Activated CD8-positive, alpha-beta memory T cell treated with anti-CD3 and anti-CD28 coated beads, Interleukin-2, amount 50 U/mL, for 24 hours (primary cell): ENCODE results near the gene TRIO.

Experiments used
- DNase-seq: peaks from one replicate; pipeline ENCODE4 v3.0.0-alpha.2; 2020; ENCODE audit errors: extremely low read depth

TRIO gene

DNA sequence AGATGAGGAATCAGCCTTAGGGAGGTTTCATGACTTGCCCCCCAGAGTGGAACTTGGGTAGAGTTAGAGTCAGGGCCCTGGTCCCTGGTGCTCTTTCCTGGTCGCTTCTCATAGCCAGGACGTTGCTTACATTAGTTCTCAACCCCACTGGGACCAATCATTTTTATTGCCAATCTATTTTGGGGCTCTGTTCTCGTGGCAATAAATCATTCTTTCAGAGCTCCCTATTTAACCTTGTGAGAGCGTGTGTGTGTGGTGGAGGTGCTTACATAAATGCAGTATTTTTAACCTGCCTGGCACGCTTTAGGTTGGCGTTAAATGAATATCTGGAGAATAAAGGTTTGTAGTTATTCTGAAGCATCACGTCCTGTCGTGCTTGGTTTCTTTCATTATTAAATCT is 4.1 kb downstream of the TRIO start:
- no peak for DNase-seq

DNA sequence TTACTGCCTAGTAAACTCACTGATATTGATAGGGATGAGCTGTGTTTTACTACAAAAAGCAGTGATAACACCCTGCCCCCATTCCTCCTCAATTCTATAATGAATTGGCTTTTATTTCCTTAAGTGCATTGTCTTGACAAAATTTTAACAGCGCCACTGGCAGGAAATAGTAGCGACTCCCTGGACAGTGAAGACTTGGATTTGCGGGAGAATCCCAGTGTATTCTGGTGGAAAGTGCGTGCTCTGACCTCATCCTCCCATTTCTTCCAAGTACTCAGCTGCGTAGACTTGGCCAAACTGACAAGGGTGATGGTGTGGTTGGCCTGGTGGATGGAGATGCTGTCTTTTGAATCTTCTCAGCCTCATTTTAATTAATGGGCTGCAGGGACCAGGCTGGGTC is 5.3 kb downstream of the TRIO start:
- no peak for DNase-seq

DNA sequence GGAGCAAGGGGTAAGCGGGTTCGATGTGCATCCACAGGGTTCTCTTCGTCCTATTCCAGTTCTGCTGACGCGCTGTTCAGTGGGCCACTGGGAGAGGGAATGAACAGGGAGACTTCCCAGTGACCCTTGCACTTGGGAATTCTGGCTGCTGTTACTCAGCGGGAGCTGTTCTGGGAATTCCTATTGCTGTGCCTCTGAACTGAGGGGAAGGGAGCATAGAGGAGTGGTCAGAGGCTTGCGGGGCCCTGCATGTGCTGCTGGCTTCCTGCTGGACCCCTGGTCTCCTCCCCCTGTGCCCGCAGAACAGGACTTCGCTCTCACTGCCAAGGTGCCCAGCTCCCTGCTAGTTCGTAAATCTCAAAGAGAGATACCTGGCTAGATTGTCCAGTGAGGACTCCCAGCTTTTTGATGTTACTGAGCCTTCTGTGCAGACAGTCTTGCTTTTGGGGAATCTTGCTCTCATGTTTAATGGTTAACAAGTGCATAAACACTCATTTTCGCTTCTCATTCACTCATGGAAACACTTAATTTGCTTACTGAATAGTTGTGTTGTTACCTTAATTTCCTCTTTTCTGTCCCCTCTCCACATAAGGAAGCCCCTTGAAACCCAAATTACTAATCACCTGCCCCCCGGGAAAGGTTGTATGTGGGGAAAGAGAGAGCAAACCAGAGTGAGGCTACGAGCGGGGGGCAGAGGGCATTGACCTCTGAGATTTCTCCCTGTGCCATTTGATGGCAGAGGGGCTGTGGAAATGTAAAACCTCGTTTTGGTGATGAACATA is 5.9 kb downstream of the TRIO start:
- no peak for DNase-seq

DNA sequence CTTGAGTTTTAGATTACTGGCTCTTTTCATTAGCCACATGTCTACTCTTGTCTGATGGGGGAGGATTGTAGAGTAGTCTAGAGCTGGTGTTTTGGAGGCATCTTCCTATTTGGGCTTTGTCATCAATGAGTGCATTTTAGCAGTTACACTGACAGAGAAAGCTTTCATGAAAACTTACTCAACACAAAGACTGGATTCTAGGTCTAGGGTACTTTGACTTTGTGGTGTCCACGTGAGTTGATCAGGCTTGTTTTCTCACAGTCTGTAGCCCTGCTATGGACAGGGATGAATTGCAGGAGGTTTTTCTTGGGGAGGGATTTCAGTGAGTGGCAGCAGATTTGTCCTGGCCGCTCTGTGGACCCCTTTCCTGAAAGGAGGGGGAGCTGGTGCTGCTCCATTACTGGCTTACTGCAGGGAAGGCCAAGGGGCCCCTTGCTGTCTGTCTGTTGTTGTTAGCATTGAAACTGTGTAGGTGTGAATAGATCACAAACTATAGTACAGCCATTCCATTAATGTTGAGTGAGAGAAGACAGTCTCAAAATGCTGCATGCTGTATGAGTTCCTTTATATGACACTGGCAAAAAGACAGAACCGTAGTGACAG is 6.6 kb downstream of the TRIO start:
- no peak for DNase-seq

DNA sequence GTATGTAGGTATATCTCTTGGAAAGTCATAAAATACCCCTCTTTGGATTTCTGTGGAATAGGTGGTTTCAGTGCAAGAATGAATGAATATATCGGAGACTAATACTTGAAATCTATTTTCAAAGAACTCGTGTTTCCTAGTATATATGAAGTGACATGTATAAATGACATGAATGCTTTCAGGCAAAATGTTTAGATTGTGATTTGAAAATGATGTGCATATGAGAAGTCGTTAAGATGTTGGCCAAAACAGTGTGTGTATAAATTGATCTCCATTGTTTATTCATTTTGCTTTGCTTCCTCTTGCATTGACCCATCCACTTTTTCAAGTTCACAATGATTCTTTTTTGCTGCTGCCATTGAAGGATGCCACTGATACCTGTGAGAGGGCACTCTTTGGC is 8.3 kb downstream of the TRIO start:
- no peak for DNase-seq

- DNase-seq: no peak
Observed at GRCh38 chr5:14153071-14153864, 10.1 kb downstream of the TRIO start.

GRCh38 chr5:14153932-14154731 is 11.0 kb downstream of the TRIO start:
- no peak for DNase-seq

DNA sequence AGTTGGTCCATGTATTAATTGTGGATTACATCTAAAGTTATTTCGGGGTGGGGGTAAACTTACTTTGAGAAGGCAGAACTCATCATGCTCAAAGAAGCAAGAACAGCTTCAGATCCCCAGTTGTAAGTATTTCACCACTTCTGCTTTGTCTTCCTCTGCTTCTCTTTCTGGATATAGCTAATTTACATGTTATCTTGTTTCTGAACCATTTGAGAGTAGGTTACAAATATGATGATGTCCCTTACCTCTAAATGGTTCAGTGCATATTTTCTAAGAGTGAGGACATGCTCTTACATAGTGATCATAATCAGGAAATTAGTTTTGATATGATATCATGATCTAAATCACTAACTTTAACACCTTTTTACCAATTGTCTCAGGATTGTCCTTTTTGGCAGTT is 11.9 kb downstream of the TRIO start:
- no peak for DNase-seq

DNA sequence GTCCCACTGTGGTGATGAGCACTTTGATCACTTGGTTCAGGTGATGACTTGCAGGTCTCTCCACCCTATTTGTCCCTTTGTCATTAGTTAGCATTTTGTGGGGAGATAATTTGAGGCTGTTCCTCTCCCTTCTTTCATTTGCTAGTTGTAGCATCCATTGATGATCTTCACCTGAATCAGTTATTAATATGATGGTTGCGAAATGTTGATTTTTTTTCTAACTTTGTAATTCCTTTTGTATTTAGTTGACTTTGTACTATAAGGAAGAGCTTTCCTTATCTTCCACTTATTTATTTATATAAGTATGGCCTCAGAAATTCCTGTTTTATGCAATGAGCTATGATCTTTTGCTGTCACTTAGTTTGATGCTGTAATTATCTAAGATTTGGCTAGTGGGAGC is 12.6 kb downstream of the TRIO start:
- no peak for DNase-seq

DNA sequence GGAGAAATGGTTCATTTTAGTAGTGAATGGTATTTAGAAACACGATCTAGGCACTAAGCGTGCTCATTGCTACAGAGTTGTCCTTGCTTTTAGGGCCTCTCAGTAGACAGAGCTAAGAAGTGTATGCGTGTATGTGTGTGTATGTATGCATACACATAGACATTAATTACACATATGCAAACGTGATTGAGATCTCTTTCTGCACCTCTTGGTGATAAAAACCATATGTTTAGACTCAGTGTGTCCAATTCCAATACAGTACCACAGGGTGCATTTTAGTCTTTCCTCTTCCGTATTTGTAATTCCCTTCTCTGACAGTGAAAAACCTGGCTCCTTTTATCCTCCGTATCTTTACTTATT is 13.1 kb downstream of the TRIO start:
- DNase-seq: no peak

DNA sequence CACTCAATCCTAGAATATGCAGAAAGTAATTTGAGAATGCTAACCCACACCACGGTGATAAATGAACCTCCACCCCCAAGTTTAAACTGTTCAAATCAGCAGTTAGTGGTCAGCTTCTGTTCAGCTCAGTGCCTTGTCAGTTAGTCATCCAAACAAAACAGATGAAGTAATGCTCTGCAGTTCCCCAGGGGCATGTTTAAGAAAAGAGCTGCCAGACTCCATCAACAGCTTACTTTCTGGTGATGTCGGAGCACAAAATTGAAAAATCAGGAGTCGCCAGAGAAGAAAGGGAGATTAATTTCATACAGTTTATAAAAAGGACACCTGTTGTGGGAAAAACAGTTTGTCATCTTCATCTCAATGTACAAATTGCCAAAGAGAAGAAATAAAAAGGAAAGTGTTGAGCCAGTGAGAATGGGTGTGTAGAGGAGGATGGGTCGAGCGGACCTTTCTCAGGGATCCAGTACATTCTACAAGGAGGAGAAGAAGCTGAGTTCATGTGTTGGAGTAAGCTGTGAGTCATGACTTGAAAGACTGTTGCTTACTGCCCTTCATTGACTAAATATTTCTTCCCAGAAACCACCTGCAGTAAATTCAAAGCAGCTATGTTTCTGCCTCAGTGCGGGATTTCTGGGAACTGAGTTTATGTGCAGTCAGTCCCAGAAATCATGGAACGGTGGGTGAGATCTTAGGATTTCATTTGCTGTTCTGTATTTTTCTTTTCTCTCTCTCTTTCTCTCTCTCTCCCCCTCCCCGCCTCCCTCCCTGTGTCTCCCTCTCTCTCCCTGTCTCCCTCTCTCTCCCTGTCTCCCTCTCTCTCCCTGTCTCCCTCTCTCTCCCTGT is 13.7 kb downstream of the TRIO start:
- DNase-seq: no peak

- DNase-seq: no peak
Observed at GRCh38 chr5:14157493-14157782, 14.3 kb downstream of the TRIO start.

DNA sequence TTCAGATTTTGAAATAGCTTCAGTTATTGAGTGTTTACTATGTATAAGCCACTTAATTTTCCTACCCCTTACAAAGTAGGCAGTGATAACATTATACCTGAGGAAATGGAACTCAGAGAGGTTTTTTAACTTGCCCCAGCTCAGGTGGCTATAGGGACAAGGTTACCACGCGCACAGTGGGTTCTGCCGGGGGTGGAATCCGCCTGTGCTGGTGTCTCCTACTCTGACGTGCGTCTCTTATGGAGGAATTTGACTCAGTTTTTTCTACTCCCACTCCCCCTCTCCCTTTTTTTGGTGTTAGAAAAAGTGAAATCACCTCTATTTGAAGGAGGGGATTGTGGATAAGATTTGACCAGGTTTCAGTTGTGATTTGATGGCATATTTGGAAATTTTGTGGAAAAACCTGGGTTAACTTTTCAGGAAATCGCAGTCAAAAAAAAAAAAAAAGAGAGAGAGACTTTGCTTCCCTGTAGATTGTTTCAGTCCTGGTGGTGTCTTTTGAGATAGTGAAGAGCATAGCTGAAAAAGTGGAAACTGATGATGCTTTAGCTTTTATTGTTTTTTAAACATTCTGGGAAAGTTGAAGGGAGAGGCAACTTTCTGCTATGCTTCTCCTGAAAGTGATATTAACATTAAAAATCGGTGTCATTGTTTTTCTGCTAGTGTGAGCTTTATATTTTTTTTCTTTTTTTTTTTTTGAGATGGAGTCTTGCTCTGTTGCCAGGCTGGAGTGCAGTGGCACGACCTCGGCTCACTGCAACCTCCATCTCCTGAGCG is 15.9 kb downstream of the TRIO start:
- no peak for DNase-seq

DNA sequence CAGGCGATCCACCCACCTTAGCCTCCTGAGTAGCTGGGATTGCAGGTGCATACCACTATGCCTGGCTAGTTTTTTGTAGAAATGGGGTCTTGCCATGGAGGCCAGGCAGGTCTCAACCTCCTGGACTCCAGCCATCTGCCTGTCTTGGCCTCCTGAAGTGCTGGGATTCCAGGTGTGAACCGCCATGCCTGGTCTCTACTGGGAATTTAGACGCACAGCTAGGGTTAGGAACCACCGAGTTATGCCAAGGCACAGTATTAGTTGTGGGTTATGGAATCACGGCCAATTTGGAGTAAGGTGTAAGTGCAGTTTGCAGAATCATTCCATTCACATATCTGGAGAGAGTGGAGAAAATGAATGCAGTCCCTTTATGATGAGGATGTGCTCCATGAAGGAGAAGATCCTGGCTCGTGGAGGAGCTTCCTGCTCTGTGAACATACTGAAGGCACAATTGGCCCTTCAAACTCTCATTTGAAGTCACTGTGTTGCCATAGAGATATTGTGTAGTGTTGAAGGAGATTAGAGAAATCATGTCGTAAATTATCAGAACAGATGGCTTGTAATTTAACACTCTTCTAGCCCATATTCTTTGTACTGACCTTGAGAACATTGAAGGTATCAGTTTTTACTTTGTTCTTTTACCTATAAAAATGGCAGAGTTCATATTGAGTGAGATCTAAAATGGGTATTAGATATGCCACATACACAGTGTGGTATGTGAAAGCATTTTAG is 18.8 kb downstream of the TRIO start:
- no peak for DNase-seq

DNA sequence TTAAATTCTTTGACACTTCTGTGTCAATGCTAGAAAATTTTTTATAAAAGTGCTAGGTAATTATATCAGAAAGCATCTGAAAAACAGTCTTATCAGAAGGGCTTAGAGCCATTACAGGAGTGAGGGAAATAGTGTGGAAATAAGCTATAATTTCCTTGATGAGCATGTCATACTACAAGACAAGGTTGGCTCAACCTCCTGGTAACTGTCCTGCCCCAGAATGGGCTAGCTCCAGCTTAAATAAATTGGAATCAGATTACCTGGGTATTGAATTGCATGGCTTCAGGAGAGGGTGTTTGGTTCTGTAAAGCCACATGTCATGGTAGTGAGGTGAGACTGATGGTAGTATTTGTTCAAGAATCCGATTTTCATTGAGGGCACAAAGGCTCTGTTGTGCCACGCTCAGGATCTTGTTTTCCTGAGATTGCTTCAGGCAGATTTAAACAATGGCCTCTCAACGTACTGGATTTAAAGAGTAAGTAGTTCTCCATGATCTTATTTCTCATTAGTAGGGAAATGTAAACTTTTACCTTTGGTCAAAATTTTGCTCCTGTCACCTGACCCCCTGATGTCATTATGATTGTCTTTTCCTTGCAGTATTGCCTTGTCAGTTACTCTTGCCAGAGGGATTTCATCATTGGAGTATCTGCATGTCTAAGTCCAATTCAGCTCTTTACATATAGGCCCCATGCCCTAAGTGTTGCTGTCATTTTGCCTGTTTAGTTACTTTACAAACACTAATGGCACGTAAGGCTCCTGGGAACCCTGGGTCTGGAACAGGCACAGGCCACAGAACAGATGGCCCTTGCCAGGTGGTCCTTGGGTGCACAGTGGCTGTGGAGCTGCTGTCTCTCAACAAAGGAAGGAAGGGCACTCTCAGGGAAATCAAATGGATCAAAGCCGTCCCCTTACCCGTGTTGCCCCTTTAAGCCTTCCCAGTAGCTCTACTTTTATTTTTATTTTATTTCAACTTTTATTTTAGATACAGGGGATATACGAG is 21.3 kb downstream of the TRIO start:
- no peak for DNase-seq

DNA sequence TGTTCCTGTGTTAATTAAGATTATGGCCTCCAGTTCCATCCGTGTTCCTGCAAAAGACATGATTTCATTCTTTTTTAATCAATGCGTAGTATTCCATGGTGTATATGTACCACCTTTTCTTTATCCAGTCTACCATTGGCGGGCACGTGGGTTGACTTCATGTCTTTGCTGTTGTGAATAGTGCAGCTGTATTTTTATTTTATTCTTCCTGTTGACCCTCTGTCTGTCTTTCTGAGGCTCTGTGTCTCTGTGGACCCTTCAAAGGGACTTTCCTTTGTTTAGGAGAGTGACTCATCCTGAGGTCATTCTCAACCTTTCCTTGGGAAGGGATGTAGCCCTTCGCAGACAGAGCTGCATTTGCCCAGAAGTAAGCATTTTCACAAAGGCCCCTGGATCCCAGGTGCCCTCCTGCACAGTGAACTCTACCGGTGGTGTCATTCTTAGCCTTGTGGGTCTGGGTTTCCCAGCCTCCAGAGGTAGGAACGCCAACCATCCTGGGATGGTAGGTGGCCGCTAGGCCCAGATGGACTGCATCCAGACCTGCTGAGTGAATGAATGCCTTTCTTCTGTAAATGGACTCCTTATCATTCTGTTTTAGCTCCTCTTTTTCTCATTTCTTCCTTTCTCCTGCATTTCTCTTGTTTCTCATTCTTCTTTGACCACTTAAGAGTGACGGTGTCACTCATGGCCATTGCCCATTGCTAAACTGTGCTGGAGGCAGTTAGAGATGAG is 22.4 kb downstream of the TRIO start:
- DNase-seq: no peak

DNA sequence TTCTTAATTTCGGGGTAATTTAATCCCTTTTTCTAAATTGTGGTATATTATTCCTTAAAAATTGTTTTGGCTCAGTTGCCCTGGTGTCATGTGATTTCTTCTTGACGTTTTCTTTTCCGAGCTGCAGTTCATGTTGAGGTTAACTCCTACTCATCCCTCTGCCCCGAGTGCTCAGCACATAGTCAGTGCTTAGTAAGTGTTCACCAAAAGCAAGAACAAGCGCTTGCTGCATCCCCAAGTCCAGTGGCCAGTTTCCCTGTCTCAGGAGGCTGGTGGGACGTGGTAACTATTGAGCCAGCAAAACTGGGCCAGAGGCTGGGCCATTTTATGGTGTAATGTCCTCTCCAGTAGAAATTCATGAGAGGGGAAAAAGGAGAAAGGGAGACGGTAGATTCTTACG is 23.3 kb downstream of the TRIO start:
- no peak for DNase-seq

DNA sequence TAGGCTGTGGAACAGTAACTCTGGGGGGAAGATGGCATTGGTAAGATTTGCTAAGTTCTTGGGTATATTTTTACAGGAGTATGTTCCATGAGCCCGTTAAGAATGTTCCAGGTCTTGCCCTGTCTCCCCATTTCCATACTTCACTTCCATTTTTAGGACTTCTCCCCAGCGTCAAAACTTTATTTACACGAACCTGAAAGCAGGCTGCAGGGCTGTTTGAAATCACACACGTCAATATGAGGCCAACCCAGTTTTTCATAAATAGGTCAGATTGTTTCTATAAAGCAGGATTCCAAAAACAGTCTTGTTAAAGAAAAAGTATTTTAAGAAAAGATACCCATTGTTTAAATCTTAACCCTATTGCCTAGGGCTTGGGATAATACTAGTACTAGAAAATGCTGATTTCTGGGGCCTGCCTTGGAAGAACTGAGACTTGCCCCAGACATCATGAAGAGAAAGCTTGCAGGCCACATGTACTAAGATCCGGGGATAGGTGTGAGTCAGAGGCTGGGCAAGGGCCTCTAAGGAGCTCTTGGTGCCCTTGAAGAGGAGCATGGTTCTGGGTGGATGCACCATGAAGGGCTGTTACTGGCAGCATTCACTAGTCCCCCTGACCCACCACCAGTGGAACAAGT is 24.2 kb downstream of the TRIO start:
- no peak for DNase-seq
